ENCODE results near the gene CHMP1A. TPM values are rescaled to one million over a fixed set of nuclear protein-coding genes. Genes with fewer than 3 reads are reported as not detected.

Gene CHMP1A
- total and polyA plus RNA-seq, 2 donors (not counting 1 experiment from before 2014, with no cell fraction given), result 61.0 to 66.2 TPM

DNA sequence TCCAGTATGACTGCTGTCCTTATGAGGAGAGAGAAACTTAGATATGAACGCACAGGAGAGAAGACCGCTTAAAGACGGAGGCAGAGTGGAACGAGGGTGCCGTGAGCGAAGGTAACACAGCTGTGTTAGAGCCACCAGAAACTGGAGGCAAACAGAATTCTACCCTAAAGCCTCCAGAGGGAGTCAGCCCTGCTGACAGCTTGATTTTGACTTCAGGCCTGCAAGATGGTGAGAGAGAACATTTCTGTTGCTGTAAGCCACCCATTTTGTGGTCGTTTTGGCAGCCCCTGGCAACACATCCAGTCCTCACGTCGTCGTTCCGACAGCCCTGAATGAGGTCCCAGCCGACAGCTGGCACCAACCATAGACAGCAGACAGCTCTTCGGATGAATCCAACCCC is 46.8 kb upstream of the CHMP1A start:
- H3K27me3 ChIP-seq (ENCODE audit: control insufficient read depth, insufficient read depth, low read length), result no peaks in the 10 kb centered on the region
- H3K4me3 ChIP-seq (replicated peaks in 1 of 4; ENCODE audit: control extremely low read depth in 1 of 4, insufficient read depth in 1 of 4, low read depth in 3 of 4, low read length in 4 of 4), result no peak overlapping the region
- H3K4me1 ChIP-seq (ENCODE audit: control insufficient read depth, extremely low read depth, insufficient read depth, low read length), result peaks cover 9% of the 10 kb centered on the region
- no peaks in the 10 kb centered on the region for H3K79me2 ChIP-seq (ENCODE audit: control insufficient read depth, insufficient read depth, low read length)
- H3K27ac ChIP-seq (ENCODE audit: insufficient read depth, low read length), result no peak overlapping the region
- H3K4me2 ChIP-seq (ENCODE audit: extremely low read depth, insufficient read depth, low read length), result no peak overlapping the region
- DNase-seq (ENCODE audit: low read depth in 2 of 2), result no peak
- no peaks in the 10 kb centered on the region for H3K9me3 ChIP-seq (ENCODE audit: control insufficient read depth, insufficient read depth, low read depth, low read length)
- no peaks in the 10 kb centered on the region for H4K20me1 ChIP-seq (ENCODE audit: control insufficient read depth, extremely low read depth, insufficient read depth, low read length)
- H3K36me3 ChIP-seq (ENCODE audit: control insufficient read depth, insufficient read depth, low read length), result no peaks in the 10 kb centered on the region
- H2AFZ ChIP-seq (ENCODE audit: low read length), result no peak overlapping the region
- no peak overlapping the region for H3K9ac ChIP-seq (ENCODE audit: insufficient read depth, low read length)
- TF ChIP-seq EZH2 (IDR thresholded peaks at IDR 0.05; ENCODE audit: low read length, missing control alignments), result no peak
- TF ChIP-seq, protein P1, sequence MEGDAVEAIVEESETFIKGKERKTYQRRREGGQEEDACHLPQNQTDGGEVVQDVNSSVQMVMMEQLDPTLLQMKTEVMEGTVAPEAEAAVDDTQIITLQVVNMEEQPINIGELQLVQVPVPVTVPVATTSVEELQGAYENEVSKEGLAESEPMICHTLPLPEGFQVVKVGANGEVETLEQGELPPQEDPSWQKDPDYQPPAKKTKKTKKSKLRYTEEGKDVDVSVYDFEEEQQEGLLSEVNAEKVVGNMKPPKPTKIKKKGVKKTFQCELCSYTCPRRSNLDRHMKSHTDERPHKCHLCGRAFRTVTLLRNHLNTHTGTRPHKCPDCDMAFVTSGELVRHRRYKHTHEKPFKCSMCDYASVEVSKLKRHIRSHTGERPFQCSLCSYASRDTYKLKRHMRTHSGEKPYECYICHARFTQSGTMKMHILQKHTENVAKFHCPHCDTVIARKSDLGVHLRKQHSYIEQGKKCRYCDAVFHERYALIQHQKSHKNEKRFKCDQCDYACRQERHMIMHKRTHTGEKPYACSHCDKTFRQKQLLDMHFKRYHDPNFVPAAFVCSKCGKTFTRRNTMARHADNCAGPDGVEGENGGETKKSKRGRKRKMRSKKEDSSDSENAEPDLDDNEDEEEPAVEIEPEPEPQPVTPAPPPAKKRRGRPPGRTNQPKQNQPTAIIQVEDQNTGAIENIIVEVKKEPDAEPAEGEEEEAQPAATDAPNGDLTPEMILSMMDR (conservative IDR thresholded peaks at IDR 0.05 in 1 of 2, IDR thresholded peaks at IDR 0.05 in 1 of 2; ENCODE audit: low read depth in 1 of 2, low read length in 2 of 2), result peak in 1 of 2 donors; percentile 16

DNA sequence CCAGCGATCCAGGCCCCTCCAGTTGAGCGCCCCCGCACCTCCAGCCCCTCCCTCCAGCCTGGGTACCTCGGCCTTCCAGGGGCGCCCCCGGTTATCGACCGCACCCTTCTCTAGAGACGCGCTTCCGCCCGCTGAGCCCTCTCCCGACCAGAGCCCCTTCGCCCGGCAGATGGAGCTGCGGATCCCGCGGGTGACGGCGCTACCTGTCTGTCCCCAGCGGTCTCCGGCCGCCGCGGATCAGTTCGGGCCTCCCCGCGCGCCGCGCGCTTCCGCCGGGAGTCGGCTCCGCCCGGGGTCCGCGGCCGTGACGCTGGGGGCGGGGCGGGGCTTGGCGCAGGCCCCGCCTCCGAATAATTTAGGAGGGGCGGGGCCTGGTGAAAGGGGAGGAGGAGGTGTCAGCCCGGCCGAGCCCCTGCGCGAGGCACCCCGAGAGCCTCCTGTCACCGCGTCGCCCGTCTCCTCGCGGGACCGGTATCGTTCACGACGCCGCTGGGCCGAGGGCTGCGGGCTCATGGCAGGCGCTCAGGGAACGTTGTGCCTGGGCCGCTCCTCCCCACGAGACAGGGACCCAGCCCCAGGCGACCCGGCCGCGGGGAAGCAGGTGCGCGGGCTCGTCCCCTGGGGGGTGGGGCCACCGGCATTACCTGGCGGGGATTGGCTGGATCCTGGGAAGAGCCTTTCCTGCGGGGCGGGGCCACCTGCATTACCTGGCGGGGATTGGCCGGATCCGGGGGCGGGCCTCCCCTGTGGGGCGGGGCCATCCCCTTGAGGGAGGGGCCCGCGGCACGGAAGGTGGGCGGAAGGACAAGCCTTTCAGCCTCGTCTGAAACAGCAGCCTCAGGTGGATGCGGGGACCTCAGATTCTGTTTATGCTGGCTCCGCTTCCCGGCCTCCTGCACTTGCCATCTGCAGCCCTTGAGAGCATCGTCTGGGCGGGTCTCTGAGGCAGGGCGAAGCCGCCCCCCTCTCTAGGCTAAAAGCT is 44.2 kb upstream of the CHMP1A start, which contains the start of gene SPATA2L:
SPATA2L (minus strand) TSS at position 281 of the 982 bp plus-strand sequence. CDS start 473 bp downstream, outside the sequence.
- H3K9ac ChIP-seq (ENCODE audit: insufficient read depth, low read length), result peak within 1 kb of the TSS; percentile 85
- no peaks in the 10 kb centered on the region for H4K20me1 ChIP-seq (ENCODE audit: control insufficient read depth, extremely low read depth, insufficient read depth, low read length)
- H3K4me1 ChIP-seq (ENCODE audit: control insufficient read depth, extremely low read depth, insufficient read depth, low read length), result peaks cover 9% of the 10 kb centered on the region
- no peaks in the 10 kb centered on the region for H3K27me3 ChIP-seq (ENCODE audit: control insufficient read depth, insufficient read depth, low read length)
- peak within 1 kb of the TSS; percentile 73 for H2AFZ ChIP-seq (ENCODE audit: low read length)
- H3K4me2 ChIP-seq (ENCODE audit: extremely low read depth, insufficient read depth, low read length), result peak within 1 kb of the TSS; percentile 86
- H3K27ac ChIP-seq (ENCODE audit: insufficient read depth, low read length), result peak within 1 kb of the TSS; percentile 75
- peak within 1 kb of the TSS; percentile 53 to 75 (median 64) for H3K4me3 ChIP-seq (replicated peaks in 1 of 4; ENCODE audit: control extremely low read depth in 1 of 4, insufficient read depth in 1 of 4, low read depth in 3 of 4, low read length in 4 of 4)
- no peaks in the 10 kb centered on the region for H3K36me3 ChIP-seq (ENCODE audit: control insufficient read depth, insufficient read depth, low read length)
- peak; percentile 64 to 72 for DNase-seq (ENCODE audit: low read depth in 2 of 2)
- TF ChIP-seq, protein P1 (conservative IDR thresholded peaks at IDR 0.05 in 1 of 2, IDR thresholded peaks at IDR 0.05 in 1 of 2; ENCODE audit: low read depth in 1 of 2, low read length in 2 of 2), result no peak
- no peak for TF ChIP-seq EZH2 (IDR thresholded peaks at IDR 0.05; ENCODE audit: low read length, missing control alignments)
- no peaks in the 10 kb centered on the region for H3K9me3 ChIP-seq (ENCODE audit: control insufficient read depth, insufficient read depth, low read depth, low read length)
- no peaks in the 10 kb centered on the region for H3K79me2 ChIP-seq (ENCODE audit: control insufficient read depth, insufficient read depth, low read length)

DNA sequence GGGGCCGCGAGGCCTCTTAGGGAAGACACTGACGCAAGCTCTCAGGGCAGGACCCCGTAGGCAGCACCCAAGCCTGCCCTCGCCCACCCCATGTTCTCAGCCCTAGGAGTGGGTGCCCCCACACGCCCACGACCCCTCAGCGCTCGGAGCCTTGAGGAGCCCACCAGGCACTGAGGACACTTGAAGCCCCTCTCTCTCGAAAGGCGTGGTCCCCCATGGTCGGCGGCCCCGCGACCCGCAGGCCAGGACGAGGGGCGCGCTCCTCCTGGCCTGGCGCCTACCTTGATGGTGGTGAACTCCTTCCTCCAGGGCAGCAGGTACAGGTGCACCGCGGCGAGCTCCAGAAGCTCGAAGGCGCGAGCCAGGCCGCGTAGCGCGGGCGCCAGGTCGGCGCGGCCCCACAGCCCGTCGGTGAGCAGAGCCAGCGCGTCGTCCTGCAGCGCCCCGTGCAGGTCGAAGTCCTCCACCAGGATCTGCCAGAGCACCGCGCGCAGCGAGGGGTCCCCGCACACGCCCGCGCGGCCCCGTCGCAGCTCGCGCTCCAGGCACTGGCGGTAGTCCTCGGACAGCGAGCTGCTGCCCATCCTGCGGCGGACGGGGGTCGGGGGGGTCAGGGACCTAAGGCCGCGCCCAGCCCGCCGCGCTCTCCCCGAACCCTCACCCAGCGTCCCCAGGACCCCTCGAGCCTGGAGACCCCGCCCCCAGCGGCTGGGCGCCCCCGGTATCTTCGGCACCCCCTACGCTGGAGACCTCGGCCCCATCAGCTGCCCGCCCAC is 43.3 kb upstream of the CHMP1A start:
- H3K79me2 ChIP-seq (ENCODE audit: control insufficient read depth, insufficient read depth, low read length), result no peaks in the 10 kb centered on the region
- no peak overlapping the region for H2AFZ ChIP-seq (ENCODE audit: low read length)

More for the DNA sequence above, 43.3 kb upstream of the CHMP1A start:
- H3K27me3 ChIP-seq (ENCODE audit: control insufficient read depth, insufficient read depth, low read length), result no peaks in the 10 kb centered on the region
- H3K9ac ChIP-seq (ENCODE audit: insufficient read depth, low read length), result peak overlapping the region; percentile 85
- peak; percentile 15 to 41 for DNase-seq (ENCODE audit: low read depth in 2 of 2)
- H3K4me1 ChIP-seq (ENCODE audit: control insufficient read depth, extremely low read depth, insufficient read depth, low read length), result peaks cover 12% of the 10 kb centered on the region
- TF ChIP-seq, protein P1 (conservative IDR thresholded peaks at IDR 0.05 in 1 of 2, IDR thresholded peaks at IDR 0.05 in 1 of 2; ENCODE audit: low read depth in 1 of 2, low read length in 2 of 2), result peak in 1 of 2 donors; percentile 8
- no peak for TF ChIP-seq EZH2 (IDR thresholded peaks at IDR 0.05; ENCODE audit: low read length, missing control alignments)
- peak overlapping the region; percentile 75 for H3K27ac ChIP-seq (ENCODE audit: insufficient read depth, low read length)
- no peaks in the 10 kb centered on the region for H4K20me1 ChIP-seq (ENCODE audit: control insufficient read depth, extremely low read depth, insufficient read depth, low read length)
- H3K9me3 ChIP-seq (ENCODE audit: control insufficient read depth, insufficient read depth, low read depth, low read length), result no peaks in the 10 kb centered on the region
- H3K36me3 ChIP-seq (ENCODE audit: control insufficient read depth, insufficient read depth, low read length), result peaks cover 4% of the 10 kb centered on the region
- peak overlapping the region; percentile 53 to 75 (median 64) for H3K4me3 ChIP-seq (replicated peaks in 1 of 4; ENCODE audit: control extremely low read depth in 1 of 4, insufficient read depth in 1 of 4, low read depth in 3 of 4, low read length in 4 of 4)
- H3K4me2 ChIP-seq (ENCODE audit: extremely low read depth, insufficient read depth, low read length), result peak overlapping the region; percentile 86
